ENCODE results near the gene PWWP2B. TPM values are rescaled to one million over a fixed set of nuclear protein-coding genes. Genes with fewer than 3 reads are reported as not detected.

PWWP2B gene
- 10 to 100 TPM; 51.9 to 55.3 TPM for total RNA-seq
- long read RNA-seq, transcript PWWP2B-201 (3 exons, 2,651 nt): major isoform, 6 of 57 reads
- long read RNA-seq, partial matches to known transcripts: 41 of 57 reads
- long read RNA-seq, other reads (novel, unspliced or antisense): 7 of 57 reads

GRCh38 chr10:132397036-132397541, at the start of gene PWWP2B:
Gene PWWP2B (plus strand): TSS chr10:132397200. CDS start chr10:132397227, 27 bp downstream.
- DNase-seq (peak; percentile 54 to 82), ATAC-seq (peak; percentile 11)
- intact Hi-C loops (cut with DNase I, micrococcal nuclease): loop anchor here in 1 of 2 donors (10.0 kb wide), 1 partner anchor 238 kb away; no protein-coding TSS in a partner anchor

GRCh38 chr10:132347211-132347930, 49.6 kb upstream of the PWWP2B start:
- no peak for ATAC-seq
- intact Hi-C loops (cut with DNase I, micrococcal nuclease): no loop called here
- no peak for DNase-seq

- intact Hi-C loops (cut with DNase I, micrococcal nuclease): no loop called here
- DNase-seq: no peak
- no peak for ATAC-seq
Observed at GRCh38 chr10:132347931-132348267, 49.1 kb upstream of the PWWP2B start.

- ATAC-seq (no peak), DNase-seq (no peak)
- intact Hi-C loops (cut with DNase I, micrococcal nuclease): loop anchor here in 1 of 2 donors (5.0 kb wide), 1 partner anchor 127 kb away; no protein-coding TSS in a partner anchor
Observed at GRCh38 chr10:132349766-132350165, 47.2 kb upstream of the PWWP2B start.

GRCh38 chr10:132350391-132350790, 46.6 kb upstream of the PWWP2B start:
- no peak for DNase-seq
- no peak for ATAC-seq
- intact Hi-C loops (cut with DNase I, micrococcal nuclease): loop anchor here in 1 of 2 donors (5.0 kb wide), 1 partner anchor 128 kb away; no protein-coding TSS in a partner anchor

GRCh38 chr10:132350946-132351345, 46.1 kb upstream of the PWWP2B start:
- intact Hi-C loops (cut with DNase I, micrococcal nuclease): loop anchor here in 1 of 2 donors (5.0 kb wide), 1 partner anchor 129 kb away; no protein-coding TSS in a partner anchor
- DNase-seq: no peak
- no peak for ATAC-seq

GRCh38 chr10:132351611-132352010, 45.4 kb upstream of the PWWP2B start:
- intact Hi-C loops (cut with DNase I, micrococcal nuclease): loop anchor here in 1 of 2 donors (5.0 kb wide), 1 partner anchor 129 kb away; no protein-coding TSS in a partner anchor
- ATAC-seq (no peak), DNase-seq (no peak)

- intact Hi-C loops (cut with DNase I, micrococcal nuclease): loop anchor here in 1 of 2 donors (5.0 kb wide), 1 partner anchor 130 kb away; no protein-coding TSS in a partner anchor
- peak; percentile 49 to 86 for DNase-seq
- ATAC-seq: peak; percentile 77
Observed at GRCh38 chr10:132352462-132353308, 44.3 kb upstream of the PWWP2B start.

GRCh38 chr10:132353456-132354355, 43.3 kb upstream of the PWWP2B start:
- DNase-seq (no peak), ATAC-seq (no peak)
- intact Hi-C loops (cut with DNase I, micrococcal nuclease): loop anchor here in 1 of 2 donors (5.0 kb wide), 1 partner anchor 131 kb away; no protein-coding TSS in a partner anchor

GRCh38 chr10:132354356-132355094, 42.5 kb upstream of the PWWP2B start:
- ATAC-seq (no peak), DNase-seq (no peak)
- intact Hi-C loops (cut with DNase I, micrococcal nuclease): loop anchor here in 1 of 2 donors (5.0 kb wide), 1 partner anchor 132 kb away; no protein-coding TSS in a partner anchor

GRCh38 chr10:132355297-132355696, 41.7 kb upstream of the PWWP2B start:
- DNase-seq: no peak

GRCh38 chr10:132355754-132356153, 41.2 kb upstream of the PWWP2B start:
- intact Hi-C loops (cut with DNase I, micrococcal nuclease): no loop called here
- DNase-seq (no peak), ATAC-seq (no peak)

More at GRCh38 chr10:132355297-132355696, 41.7 kb upstream of the PWWP2B start:
- no peak for ATAC-seq
- intact Hi-C loops (cut with DNase I, micrococcal nuclease): no loop called here

- no peak for DNase-seq
- intact Hi-C loops (cut with DNase I, micrococcal nuclease): no loop called here
- no peak for ATAC-seq
Observed at GRCh38 chr10:132356621-132357195, 40.3 kb upstream of the PWWP2B start.

GRCh38 chr10:132357286-132358058, 39.5 kb upstream of the PWWP2B start:
- intact Hi-C loops (cut with DNase I, micrococcal nuclease): no loop called here
- no peak for DNase-seq

GRCh38 chr10:132359305-132360040, 37.5 kb upstream of the PWWP2B start:
- no peak for DNase-seq
- ATAC-seq: no peak
- intact Hi-C loops (cut with DNase I, micrococcal nuclease): no loop called here

More at GRCh38 chr10:132357286-132358058, 39.5 kb upstream of the PWWP2B start:
- ATAC-seq: no peak
